ENCODE results near the gene GZMH. TPM values are rescaled to one million over a fixed set of nuclear protein-coding genes. Genes with fewer than 3 reads are reported as not detected.

The GZMH gene
- total RNA-seq, 1 donor, result not detected

DNA sequence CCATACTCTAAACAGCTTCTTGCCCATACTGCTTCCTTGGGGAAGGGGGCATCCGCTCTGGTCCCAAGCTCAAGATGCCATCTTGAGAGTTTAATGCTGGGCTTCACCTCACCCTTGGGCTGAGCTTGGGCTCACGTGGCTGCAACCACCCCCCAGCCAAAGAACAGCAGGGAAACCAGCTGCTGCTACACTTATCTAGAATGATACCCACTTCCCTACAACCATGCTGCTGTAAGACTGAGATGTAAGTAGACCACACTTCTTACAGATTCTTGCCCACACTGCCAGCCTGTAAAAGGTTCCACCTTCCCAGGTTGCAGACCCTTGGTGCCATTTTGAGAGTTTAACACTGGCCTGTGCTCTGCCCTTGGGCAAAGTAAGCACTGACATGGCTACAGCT is 43.2 kb downstream of the GZMH start:
- DNase-seq (ENCODE audit: low read depth), result no peak
- no peak for TF ChIP-seq CTCF (IDR thresholded peaks at IDR 0.05; ENCODE audit: insufficient read depth, low read length)
- H3K4me3 ChIP-seq (ENCODE audit: low read depth, low read length), result no peak overlapping the region

GRCh38 chr14:24565766-24566165 is 43.7 kb downstream of the GZMH start:
- H3K4me3 ChIP-seq (ENCODE audit: low read depth, low read length), result no peak overlapping the region
- DNase-seq (ENCODE audit: low read depth), result no peak
- no peak for TF ChIP-seq CTCF (IDR thresholded peaks at IDR 0.05; ENCODE audit: insufficient read depth, low read length)

DNA sequence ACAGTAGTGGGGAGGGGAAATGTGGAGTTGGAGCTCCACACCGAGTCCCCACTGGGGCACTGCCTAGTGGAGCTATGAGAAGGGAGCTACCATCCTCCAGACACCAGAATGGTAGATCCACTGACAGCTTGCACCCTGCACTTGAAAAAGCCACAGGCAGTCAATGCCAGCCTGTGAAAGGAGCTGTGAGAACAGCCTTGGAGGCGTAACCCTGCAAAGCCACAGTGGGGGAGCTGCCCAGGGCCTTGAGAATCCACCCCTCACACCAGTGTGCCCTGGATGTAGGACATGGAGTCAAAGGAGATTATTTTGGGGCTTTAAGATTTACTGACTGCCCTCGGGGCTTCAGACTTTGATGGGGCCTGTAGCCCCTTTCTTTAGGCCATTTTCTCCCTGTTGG is 46.0 kb downstream of the GZMH start:
- DNase-seq (ENCODE audit: low read depth), result no peak
- H3K4me3 ChIP-seq (ENCODE audit: low read depth, low read length), result no peak overlapping the region
- TF ChIP-seq CTCF (IDR thresholded peaks at IDR 0.05; ENCODE audit: insufficient read depth, low read length), result no peak

DNA sequence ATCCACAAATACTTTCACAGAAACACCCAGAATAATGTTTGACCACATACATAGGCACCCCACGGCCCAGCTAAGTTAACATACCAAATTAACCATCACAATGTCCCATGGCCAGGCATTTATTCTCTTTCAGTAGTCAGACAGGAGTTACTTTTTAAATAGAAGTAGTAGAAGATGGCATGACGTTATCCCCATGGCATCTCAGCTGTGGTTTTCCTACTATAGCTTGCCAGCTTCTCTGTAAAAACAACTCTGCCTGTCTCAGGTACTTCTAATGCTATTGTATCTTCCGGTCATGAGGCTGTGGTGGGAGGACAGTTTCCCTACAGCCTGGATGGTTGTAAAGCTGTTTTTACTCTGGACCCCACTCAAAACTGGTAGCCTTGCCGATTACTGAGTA is 52.7 kb downstream of the GZMH start:
- DNase-seq (ENCODE audit: low read depth), result no peak
- H3K4me3 ChIP-seq (ENCODE audit: low read depth, low read length), result no peak overlapping the region
- TF ChIP-seq CTCF (IDR thresholded peaks at IDR 0.05; ENCODE audit: insufficient read depth, low read length), result no peak

Other genes with a start within 250 kb of the GZMH start
- gene NFATC4, start 241.5 kb downstream of the GZMH start, total RNA-seq (ENCODE audit: low replicate concordance), result 77.9 and 221 TPM in 2 replicates
- 14.1 and 45.1 TPM in 2 replicates for gene NYNRIN, start 210.7 kb downstream of the GZMH start, total RNA-seq (ENCODE audit: low replicate concordance)
- 5.9 and 6.2 TPM in 2 replicates for gene CBLN3, start 180.0 kb downstream of the GZMH start, total RNA-seq (ENCODE audit: low replicate concordance)
- gene KHNYN, start 179.7 kb downstream of the GZMH start, total RNA-seq (ENCODE audit: low replicate concordance), result 37.1 and 39.8 TPM in 2 replicates
- gene SDR39U1, start 166.9 kb downstream of the GZMH start, total RNA-seq (ENCODE audit: low replicate concordance), result 12.6 and 13.7 TPM in 2 replicates
- gene CMA1, start 101.4 kb downstream of the GZMH start, total RNA-seq (ENCODE audit: low replicate concordance), result not detected in 2 replicates
- gene CTSG, start 33.4 kb downstream of the GZMH start, total RNA-seq (ENCODE audit: low replicate concordance), result not detected in 2 replicates
- not detected in 2 replicates for gene GZMB, start 24.5 kb upstream of the GZMH start, total RNA-seq (ENCODE audit: low replicate concordance)